ENCODE measurements around the gene CNTNAP2.

DNA sequence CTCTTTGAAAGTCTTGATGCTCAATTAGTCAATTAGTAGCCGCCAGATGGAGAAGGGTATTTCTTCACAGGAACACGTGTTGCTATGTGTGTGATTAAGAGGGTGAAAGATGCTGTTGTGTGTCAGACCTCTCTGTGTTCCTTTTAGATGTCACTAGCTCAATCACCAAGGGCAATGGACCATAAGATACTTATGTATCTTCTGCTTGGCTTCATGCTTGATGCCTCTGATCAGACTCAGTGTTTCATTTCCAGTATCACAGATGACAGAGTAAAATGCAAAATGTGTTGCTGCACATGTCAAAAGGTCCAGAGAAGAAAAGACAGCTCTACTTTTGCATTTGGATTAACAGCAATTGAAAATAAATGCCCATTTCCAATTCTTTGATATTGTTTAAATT lies 865.9 kb downstream of the CNTNAP2 start:
- TF ChIP-seq CTCF (IDR thresholded peaks at IDR 0.05) = no peak
- no peak for TF ChIP-seq POLR2A (IDR thresholded peaks at IDR 0.05)
